GM19328 (cell line): ENCODE measurements around the gene RHOBTB3.
A peak's percentile ranks its signal among the peaks of the same experiment; 100 is the strongest.

ENCODE experiments used
- ATAC-seq: cut with Tn5 transposase; IDR thresholded peaks from one replicate; pipeline ENCODE4 v1.9.1; 2021; ENCODE audit warnings: mild to moderate bottlenecking, moderate library complexity; ENCODE audit not compliant: unreplicated experiment

The RHOBTB3 gene

GRCh38 chr5:95731571-95732554 is 727 bp downstream of the RHOBTB3 start:
- ATAC-seq, result peak; percentile 33

GRCh38 chr5:95733107-95733665 is 2.0 kb downstream of the RHOBTB3 start:
- ATAC-seq, result no peak

- ATAC-seq, result no peak
Observed at GRCh38 chr5:95734187-95734586, 3.1 kb downstream of the RHOBTB3 start.

- ATAC-seq, result no peak
Observed at GRCh38 chr5:95734906-95735305, 3.8 kb downstream of the RHOBTB3 start.

- no peak for ATAC-seq
Observed at GRCh38 chr5:95735406-95735805, 4.3 kb downstream of the RHOBTB3 start.

GRCh38 chr5:95738072-95738471 is 6.9 kb downstream of the RHOBTB3 start:
- no peak for ATAC-seq

GRCh38 chr5:95738834-95739233 is 7.7 kb downstream of the RHOBTB3 start:
- no peak for ATAC-seq

- no peak for ATAC-seq
Observed at GRCh38 chr5:95739857-95740256, 8.7 kb downstream of the RHOBTB3 start.

- ATAC-seq, result no peak
Observed at GRCh38 chr5:95741458-95741857, 10.3 kb downstream of the RHOBTB3 start.

GRCh38 chr5:95743232-95743631 is 12.1 kb downstream of the RHOBTB3 start:
- ATAC-seq, result no peak

GRCh38 chr5:95743877-95744276 is 12.7 kb downstream of the RHOBTB3 start:
- no peak for ATAC-seq

- ATAC-seq, result no peak
Observed at GRCh38 chr5:95746194-95746593, 15.1 kb downstream of the RHOBTB3 start.

- no peak for ATAC-seq
Observed at GRCh38 chr5:95746722-95747679, 15.9 kb downstream of the RHOBTB3 start.

GRCh38 chr5:95748133-95748532 is 17.0 kb downstream of the RHOBTB3 start:
- no peak for ATAC-seq

GRCh38 chr5:95754545-95754944 is 23.4 kb downstream of the RHOBTB3 start:
- ATAC-seq, result no peak

- ATAC-seq, result no peak
Observed at GRCh38 chr5:95759005-95759404, 27.9 kb downstream of the RHOBTB3 start.

- ATAC-seq, result no peak
Observed at GRCh38 chr5:95759634-95760033, 28.5 kb downstream of the RHOBTB3 start.

- peak; percentile 82 for ATAC-seq
Observed at GRCh38 chr5:95760273-95761191, 29.4 kb downstream of the RHOBTB3 start.

- ATAC-seq, result no peak
Observed at GRCh38 chr5:95761771-95762651, 30.9 kb downstream of the RHOBTB3 start.
